HCT116 (cell line): ENCODE data around the gene DTD1. TPM values are rescaled to one million over a fixed set of nuclear protein-coding genes. Genes with fewer than 3 reads are reported as not detected.

Experiments used
- ATAC-seq: fragments of 200-7000 bp; cut with Tn5 transposase; 2 replicates; pipeline ENCODE4 v1.9.1; 2020; ENCODE audit warnings: mild to moderate bottlenecking, moderate library complexity
- BruUV-seq: library from RNA; stranded (reverse); fragments of 400-500 nt; replicated peaks from 2 replicates; lab custom pipeline; 2021; lab: Mats Ljungman, UMichigan
- CTCF ChIA-PET: fragments of 300-600 bp; sonication (Branson Sonifier 250); formaldehyde crosslinking; loops from one replicate; lab custom pipeline; 2021; ENCODE audit warnings: antibody characterized with exemption; lab: Charles Lee
- POLR2A ChIA-PET: fragments of 300-600, 350-600 bp; sonication (Branson Sonifier 250); formaldehyde crosslinking; loops from one replicate; lab custom pipeline; 2021; ENCODE audit warnings: antibody characterized with exemption; lab: Charles Lee
- RAD21 ChIA-PET, 2 experiments: fragments of 300-600 bp; sonication (Branson Sonifier 250); formaldehyde crosslinking; loops; one replicate each; lab custom pipeline; 2023; ENCODE audit warnings: low total read pairs in 2 of 2; ENCODE audit not compliant: uncharacterized antibody in 2 of 2, unreplicated experiment in 2 of 2, low non-redundant PET in 1 of 2; lab: Charles Lee
- DNase-seq: peaks from one replicate; pipeline ENCODE4 v3.0.0-alpha.2; 2010; ENCODE audit warnings: low read depth, low spot score
- H2AFZ ChIP-seq: fragments of 200-600 bp; shearing (Covaris generic), sonication (generic); 2 replicates; pipeline ENCODE4 v1.6.1; 2017; ENCODE audit warnings: low read depth, mixed run types, mixed read lengths, antibody characterized with exemption, low read length; ENCODE audit not compliant: poor library complexity, severe bottlenecking
- H3K27ac ChIP-seq: 2 replicates; pipeline ENCODE4 v1.5.1; 2012; ENCODE audit warnings: low read depth, low read length
- H3K27me3 ChIP-seq: fragments of 200-600 bp; sonication (generic); 2 replicates; pipeline ENCODE4 v1.6.1; 2016; ENCODE audit warnings: mixed run types, low read length, mixed read lengths; ENCODE audit not compliant: insufficient read depth
- H3K36me3 ChIP-seq, 2 experiments: fragments of 200-500 bp in 1 of 2; fragments of 200-600 bp in 1 of 2; sonication (Bioruptor generic) in 1 of 2; sonication (generic) in 1 of 2; 2 replicates each; pipeline versions ENCODE4 v1.5.1 to v1.6.1; 2014 to 2016; ENCODE audit warnings: low read length in 2 of 2, inconsistent platforms in 1 of 2, mixed read lengths in 1 of 2, mixed run types in 1 of 2; ENCODE audit not compliant: insufficient read depth in 2 of 2, control insufficient read depth in 1 of 2
- H3K4me1 ChIP-seq, 2 experiments: fragments of 200-600 bp in 1 of 2; sonication (generic) in 1 of 2; 2 replicates each; pipeline versions ENCODE4 v1.5.1 to v1.6.1; 2012 to 2017; ENCODE audit warnings: low read length in 2 of 2, inconsistent platforms in 1 of 2, mild to moderate bottlenecking in 1 of 2, mixed read lengths in 1 of 2, mixed run types in 1 of 2, moderate library complexity in 1 of 2; ENCODE audit not compliant: insufficient read depth in 2 of 2, control insufficient read depth in 1 of 2
- H3K4me2 ChIP-seq: fragments of 200-600 bp; sonication (generic); 2 replicates; pipeline ENCODE4 v1.6.1; 2017; ENCODE audit warnings: mixed run types, low read length, mixed read lengths
- H3K4me3 ChIP-seq, 2 experiments: fragments of 200-600 bp in 1 of 2; sonication (generic) in 1 of 2; replicated peaks in 1 of 2; 2 replicates each; pipeline ENCODE4 v1.5.1; 2011 to 2016; ENCODE audit warnings: low read length in 2 of 2, control low read depth in 1 of 2, low read depth in 1 of 2, mild to moderate bottlenecking in 1 of 2, mixed read lengths in 1 of 2, mixed run types in 1 of 2
- H3K79me2 ChIP-seq: fragments of 200-600 bp; sonication (generic); 2 replicates; pipeline ENCODE4 v1.6.1; 2017; ENCODE audit warnings: mild to moderate bottlenecking, mixed run types, low read length, moderate library complexity, mixed read lengths; ENCODE audit not compliant: insufficient read depth
- H3K9ac ChIP-seq: fragments of 200-600 bp; sonication (generic); 2 replicates; pipeline ENCODE4 v1.6.1; 2016; ENCODE audit warnings: low read length, mixed read lengths
- H3K9me2 ChIP-seq: fragments of 200-600 bp; sonication (generic), shearing (Covaris generic); 2 replicates; pipeline ENCODE4 v1.6.1; 2017; ENCODE audit warnings: mixed run types, mild to moderate bottlenecking, moderate library complexity; ENCODE audit not compliant: insufficient read depth
- H3K9me3 ChIP-seq, 2 experiments: fragments of 200-500 bp in 1 of 2; fragments of 200-600 bp in 1 of 2; sonication (Bioruptor generic) in 1 of 2; sonication (generic) in 1 of 2; 2 replicates each; pipeline ENCODE4 v1.6.1; 2014 to 2017; ENCODE audit warnings: low read length in 2 of 2, mixed read lengths in 2 of 2, inconsistent platforms in 1 of 2, low read depth in 1 of 2, mild to moderate bottlenecking in 1 of 2, mixed run types in 1 of 2, moderate library complexity in 1 of 2; ENCODE audit not compliant: control insufficient read depth in 1 of 2, insufficient read depth in 1 of 2
- H4K20me1 ChIP-seq: fragments of 200-600 bp; sonication (generic), shearing (Covaris generic); 2 replicates; pipeline ENCODE4 v1.6.1; 2017; ENCODE audit warnings: mixed run types, mild to moderate bottlenecking, moderate library complexity; ENCODE audit not compliant: insufficient read depth
- EGR1 ChIP-seq: IDR thresholded peaks from 2 replicates; pipeline ENCODE4 v1.6.1; 2012; ENCODE audit warnings: low read depth
- FOSL1 ChIP-seq: IDR thresholded peaks from 2 replicates; pipeline ENCODE4 v1.6.1; 2012; ENCODE audit warnings: low read depth
- JUND ChIP-seq: IDR thresholded peaks from 2 replicates; pipeline ENCODE4 v1.6.1; 2012
- RAD21 ChIP-seq: IDR thresholded peaks from 2 replicates; pipeline ENCODE4 v1.6.1; 2012; ENCODE audit warnings: low read depth, mild to moderate bottlenecking
- REST ChIP-seq: IDR thresholded peaks from 2 replicates; pipeline ENCODE4 v1.6.1; 2012; ENCODE audit warnings: low read depth
- SIN3A ChIP-seq: IDR thresholded peaks from 2 replicates; pipeline ENCODE4 v1.6.1; 2012; ENCODE audit warnings: low read depth
- ZBTB33 ChIP-seq: IDR thresholded peaks from 2 replicates; pipeline ENCODE4 v1.6.1; 2011; ENCODE audit warnings: mild to moderate bottlenecking, low read length, moderate library complexity; ENCODE audit not compliant: insufficient replicate concordance; ENCODE audit errors: extremely low read depth
- intact Hi-C: fragments of 100-400 bp; cut with micrococcal nuclease; formaldehyde crosslinking; loops from 2 replicates; pipeline ENCODE4 v1.10.0; 2022
- total RNA-seq: library from RNA; stranded (reverse); gene quantifications from one replicate; pipeline ENCODE4 v1.2.1, GENCODE V29; 2021; ENCODE audit not compliant: unreplicated experiment

Gene DTD1
- total RNA-seq, 1 experiment from 2014 or later = 54.5 TPM

DNA sequence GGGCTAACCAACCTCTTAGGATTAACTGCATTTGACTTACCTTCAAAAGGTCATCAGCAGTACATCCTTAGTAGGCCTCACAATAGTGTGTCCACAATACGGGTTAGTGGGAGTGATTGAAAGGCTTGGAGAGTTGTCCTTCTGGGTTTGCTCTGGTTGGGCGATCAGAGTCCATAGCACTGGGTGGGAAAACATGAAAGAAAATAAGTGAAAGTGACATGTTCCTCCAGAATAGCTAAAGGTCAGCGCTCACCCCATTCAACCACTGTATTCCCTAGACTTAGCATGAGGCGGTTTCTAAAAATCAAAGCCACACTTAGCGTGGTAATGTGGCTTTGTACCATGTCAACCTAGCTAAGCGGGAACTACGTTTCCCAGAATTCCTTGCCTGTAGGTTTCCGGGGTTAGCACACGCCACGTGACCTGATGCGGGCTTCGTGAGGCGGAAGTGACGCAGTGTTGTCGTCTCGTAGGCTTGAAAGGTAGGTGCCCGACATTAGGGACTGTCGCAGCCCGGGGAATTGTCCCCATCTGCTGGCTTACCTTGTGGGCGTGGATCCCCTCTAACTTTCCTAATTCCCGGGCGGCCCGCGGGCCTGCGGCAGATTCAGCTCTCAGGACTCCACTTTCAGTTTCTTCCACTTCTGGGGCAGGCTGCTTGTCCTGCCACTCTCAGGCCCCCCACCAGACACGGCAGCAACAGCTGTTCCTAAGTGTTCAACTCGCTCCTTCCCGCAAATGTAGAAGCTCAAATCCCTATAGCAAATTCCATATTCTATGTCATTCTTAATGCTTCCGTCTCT lies 206.0 kb downstream of the DTD1 start (continued):
- TF ChIP-seq ZBTB33 (no peak), EGR1 (no peak)

DNA sequence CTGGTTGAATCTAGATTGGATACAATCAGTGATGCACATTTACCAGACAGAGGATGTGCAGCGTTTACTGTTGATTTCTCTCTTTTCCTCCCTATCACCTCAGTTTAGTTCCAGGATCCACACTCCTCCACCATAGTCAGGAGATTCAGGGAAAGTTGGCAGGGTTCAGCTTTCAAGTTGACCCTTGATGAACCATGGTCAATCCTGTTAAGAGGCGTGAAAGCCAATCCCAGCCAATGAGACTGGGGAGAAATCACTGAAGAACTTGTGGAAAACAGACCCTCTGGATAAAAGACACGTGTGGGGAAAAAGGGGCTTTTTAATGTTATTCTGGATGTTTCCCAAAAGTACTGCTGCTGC lies 206.6 kb downstream of the DTD1 start:
- ATAC-seq = no peak
- Histone ChIP-seq H4K20me1 (no peaks in the 10 kb centered on the region), H3K79me2 (no peaks in the 10 kb centered on the region), H3K27me3 (peaks cover 8% of the 10 kb centered on the region; the same call in 1 of the 2 replicates), H3K4me2 (peak overlapping the region; percentile 94), H3K4me1 (peaks cover 5 to 6% of the 10 kb centered on the region in 2 experiments; a peak in 2 of 4 replicates), H3K27ac (peak overlapping the region; percentile 21; the same call in 1 of the 2 replicates), H3K4me3 (peak overlapping the region; percentile 75 to 85), H2AFZ (peak overlapping the region; percentile 67), H3K9me2 (no peaks in the 10 kb centered on the region), H3K36me3 (no peaks in the 10 kb centered on the region), H3K9me3 (no peaks in the 10 kb centered on the region), H3K9ac (peak overlapping the region; percentile 64)
- no peak for TF ChIP-seq FOSL1
- no peak for TF ChIP-seq JUND
- no peak for TF ChIP-seq REST
- TF ChIP-seq RAD21 = no peak
- TF ChIP-seq SIN3A = no peak
- ChIA-PET RAD21 (no interaction called here), POLR2A (no interaction called here), CTCF (no interaction called here)
- intact Hi-C loops = no loop called here
- DNase-seq = no peak
- TSS peak; percentile 90 for BruUV-seq
